MM.1S (cell line): ENCODE data around the gene RPUSD1.

Experiments
- CTCF ChIP-seq: fragments of 300-600 bp; sonication (generic); IDR thresholded peaks from 2 replicates; pipeline ENCODE4 v1.5.1; 2016; ENCODE audit warnings: antibody characterized with exemption, low read length, mixed read lengths
- EZH2 ChIP-seq: fragments of 300-600 bp; sonication (generic); optimal IDR thresholded peaks from 2 replicates; pipeline ENCODE3; 2017; ENCODE audit warnings: low read depth, mild to moderate bottlenecking, antibody characterized with exemption, low read length, mixed read lengths
- EZH2phosphoT487 ChIP-seq: fragments of 300-600 bp; sonication (generic); IDR thresholded peaks from 2 replicates; pipeline ENCODE4 v1.6.1; 2018; ENCODE audit warnings: antibody characterized with exemption, low read length

DNA sequence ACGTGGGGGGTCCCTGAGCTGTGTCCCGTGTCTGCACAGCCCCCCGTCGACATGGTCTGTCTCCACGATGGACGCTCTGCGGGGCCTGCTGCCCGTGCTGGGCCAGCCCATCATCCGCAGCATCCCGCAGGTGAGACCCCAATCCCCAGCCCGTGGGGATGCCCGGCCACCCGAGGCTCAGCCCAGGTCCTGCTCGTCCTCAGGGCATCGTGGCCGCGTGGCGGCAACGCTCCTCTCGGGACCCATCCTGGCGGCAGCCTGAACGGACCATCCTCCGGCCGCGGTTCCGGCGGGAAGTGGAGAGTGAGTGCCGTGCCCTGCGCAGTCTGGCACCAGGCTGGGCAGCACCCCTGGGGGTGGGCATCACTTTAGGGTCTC lies 22.7 kb downstream of the RPUSD1 start:
- TF ChIP-seq EZH2 (no peak), CTCF (no peak), EZH2phosphoT487 (no peak)
